K562 (cell line): Measurements from ENCODE around the gene UPF1.

Source experiments
- FOXK2 ChIP-seq, 2 experiments: fragments of 450-650 bp; IDR thresholded peaks in 1 of 2; conservative IDR thresholded peaks in 1 of 2; 2 replicates each; pipeline ENCODE4 v1.6.1; 2016; ENCODE audit warnings: low read depth in 2 of 2, mild to moderate bottlenecking in 1 of 2
- ILK ChIP-seq: fragments of 450-650 bp; IDR thresholded peaks from 2 replicates; pipeline ENCODE4 v1.6.1; 2016; ENCODE audit warnings: missing genetic modification characterization, low read depth, mild to moderate bottlenecking, missing compliant biosample characterization, moderate library complexity, borderline replicate concordance
- JUN ChIP-seq, 2 experiments: sonication (generic) in 1 of 2; formaldehyde crosslinking in 1 of 2; IDR thresholded peaks; 2 replicates each; pipeline versions ENCODE4 v1.6.1 to v1.8.0; 2012 to 2022; ENCODE audit warnings: borderline replicate concordance in 2 of 2, mild to moderate bottlenecking in 2 of 2, improper control_type of control experiment in 1 of 2, low read depth in 1 of 2, low read length in 1 of 2, missing genetic modification reagents in 1 of 2
- NKRF ChIP-seq: fragments of 450-650 bp; IDR thresholded peaks from 2 replicates; pipeline ENCODE4 v1.6.1; 2016; ENCODE audit warnings: borderline replicate concordance
- RBM17 ChIP-seq: fragments of 200-400 bp; formaldehyde crosslinking; IDR thresholded peaks from 2 replicates; pipeline ENCODE4 v1.6.1; 2017; ENCODE audit warnings: low read depth, mild to moderate bottlenecking, low read length, borderline replicate concordance
- THAP7 ChIP-seq: fragments of 250-450 bp; sonication (Bioruptor Pico); IDR thresholded peaks from 2 replicates; pipeline ENCODE4 v1.5.0; 2021
- ZFP1 ChIP-seq: fragments of 450-650 bp; formaldehyde crosslinking; IDR thresholded peaks from 2 replicates; pipeline ENCODE4 v1.4.0; 2020; ENCODE audit warnings: mild to moderate bottlenecking, mixed read lengths
- ZNF274 ChIP-seq: IDR thresholded peaks from 2 replicates; pipeline ENCODE4 v1.6.1; 2011; ENCODE audit warnings: low read depth, mild to moderate bottlenecking, low read length, moderate library complexity, borderline replicate concordance
- ZNF609 ChIP-seq: sonication (generic); formaldehyde crosslinking; IDR thresholded peaks from 2 replicates; pipeline ENCODE4 v1.8.1; 2023; ENCODE audit warnings: missing genetic modification reagents, mild to moderate bottlenecking, borderline replicate concordance
- TF ChIP-seq, protein P1 (sequence below), 3 experiments: IDR thresholded peaks in 2 of 3; conservative IDR thresholded peaks in 1 of 3; 2 replicates each; pipeline ENCODE4 v1.5.1; 2011 to 2012; ENCODE audit warnings: low read length in 3 of 3, mild to moderate bottlenecking in 3 of 3, control low read depth in 2 of 3, improper control_type of control experiment in 1 of 3, inconsistent platforms in 1 of 3, low read depth in 1 of 3, mixed read lengths in 1 of 3, moderate library complexity in 1 of 3; ENCODE audit not compliant: insufficient read depth in 2 of 3

GRCh38 chr19:18879579-18880373 is 48.0 kb downstream of the UPF1 start:
- TF ChIP-seq ILK (tag), result no peak
- TF ChIP-seq FOXK2 (conservative IDR thresholded peaks at IDR 0.05 in 1 of 2, IDR thresholded peaks at IDR 0.05 in 1 of 2; ENCODE audit: low read depth in 2 of 2), result no peak
- TF ChIP-seq, protein P1, sequence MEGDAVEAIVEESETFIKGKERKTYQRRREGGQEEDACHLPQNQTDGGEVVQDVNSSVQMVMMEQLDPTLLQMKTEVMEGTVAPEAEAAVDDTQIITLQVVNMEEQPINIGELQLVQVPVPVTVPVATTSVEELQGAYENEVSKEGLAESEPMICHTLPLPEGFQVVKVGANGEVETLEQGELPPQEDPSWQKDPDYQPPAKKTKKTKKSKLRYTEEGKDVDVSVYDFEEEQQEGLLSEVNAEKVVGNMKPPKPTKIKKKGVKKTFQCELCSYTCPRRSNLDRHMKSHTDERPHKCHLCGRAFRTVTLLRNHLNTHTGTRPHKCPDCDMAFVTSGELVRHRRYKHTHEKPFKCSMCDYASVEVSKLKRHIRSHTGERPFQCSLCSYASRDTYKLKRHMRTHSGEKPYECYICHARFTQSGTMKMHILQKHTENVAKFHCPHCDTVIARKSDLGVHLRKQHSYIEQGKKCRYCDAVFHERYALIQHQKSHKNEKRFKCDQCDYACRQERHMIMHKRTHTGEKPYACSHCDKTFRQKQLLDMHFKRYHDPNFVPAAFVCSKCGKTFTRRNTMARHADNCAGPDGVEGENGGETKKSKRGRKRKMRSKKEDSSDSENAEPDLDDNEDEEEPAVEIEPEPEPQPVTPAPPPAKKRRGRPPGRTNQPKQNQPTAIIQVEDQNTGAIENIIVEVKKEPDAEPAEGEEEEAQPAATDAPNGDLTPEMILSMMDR (IDR thresholded peaks at IDR 0.05 in 2 of 3, conservative IDR thresholded peaks at IDR 0.05 in 1 of 3; ENCODE audit: insufficient read depth in 2 of 3, low read depth in 1 of 3, low read length in 3 of 3), result no peak
- TF ChIP-seq JUN (IDR thresholded peaks at IDR 0.05; ENCODE audit: borderline replicate concordance, low read depth, low read length), result no peak
- TF ChIP-seq JUN (CRISPR knock-in tag; IDR thresholded peaks at IDR 0.05; ENCODE audit: borderline replicate concordance), result no peak
- TF ChIP-seq ZNF274, result no peak
- TF ChIP-seq RBM17, result no peak
- TF ChIP-seq NKRF, result no peak
- TF ChIP-seq ZNF609 (CRISPR knock-in tag), result no peak
- no peak for TF ChIP-seq THAP7 (CRISPR knock-in tag)
- TF ChIP-seq ZFP1 (CRISPR knock-in tag), result no peak
